Activated T-cell treated with anti-CD3 and anti-CD28 coated beads, Interleukin-2, amount 50 U/mL, for 72 hours (primary cell): Measurements from ENCODE around the gene ERVMER34-1. TPM values are rescaled to one million over a fixed set of nuclear protein-coding genes. Genes with fewer than 3 reads are reported as not detected.

Experiments used
- total RNA-seq, 2 donors: library from RNA; stranded (reverse); gene quantifications; one replicate each; pipeline ENCODE4 v1.2.3, GENCODE V29; 2022

The ERVMER34-1 gene
- total RNA-seq, 2 donors from 2014 or later, result 0.09 TPM; not detected in 1

Other genes starting within 250 kb of the ERVMER34-1 start
- 1 to 10 TPM; 4.9 to 8.5 TPM for gene USP46, start 92.1 kb downstream of the ERVMER34-1 start, total RNA-seq
- 1 to 10 TPM in 1 of 2 donors, under 1 TPM in 1; 0.48 to 1.4 TPM for gene RASL11B, start 110.9 kb upstream of the ERVMER34-1 start, total RNA-seq